HG03095 (cell line): Measurements from ENCODE around the gene SMOC1.

ENCODE experiments used
- ATAC-seq: cut with Tn5 transposase; IDR thresholded peaks from one replicate; pipeline ENCODE4 v1.9.1; 2021; ENCODE audit warnings: moderate library complexity; ENCODE audit not compliant: unreplicated experiment

SMOC1 gene

DNA sequence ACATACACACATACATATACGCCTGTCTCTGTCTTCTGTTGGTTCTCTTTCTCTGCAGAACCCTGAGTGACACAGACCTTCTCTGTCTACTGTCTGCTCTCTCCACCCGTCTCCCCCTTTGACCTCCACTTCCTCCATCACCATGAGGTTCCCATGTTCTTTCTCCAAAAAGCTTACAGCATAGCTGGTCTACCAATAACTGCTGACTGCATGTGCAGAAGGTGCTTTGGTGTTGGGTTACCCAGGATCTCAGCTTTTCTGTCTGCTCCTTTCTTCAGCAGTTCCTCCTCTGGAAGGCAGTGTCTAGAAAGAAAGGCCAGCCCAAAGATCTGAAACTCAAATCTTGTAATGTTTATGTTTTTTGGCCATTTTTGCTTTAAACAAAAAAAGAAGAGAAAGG is 125.6 kb downstream of the SMOC1 start:
- no peak for ATAC-seq

DNA sequence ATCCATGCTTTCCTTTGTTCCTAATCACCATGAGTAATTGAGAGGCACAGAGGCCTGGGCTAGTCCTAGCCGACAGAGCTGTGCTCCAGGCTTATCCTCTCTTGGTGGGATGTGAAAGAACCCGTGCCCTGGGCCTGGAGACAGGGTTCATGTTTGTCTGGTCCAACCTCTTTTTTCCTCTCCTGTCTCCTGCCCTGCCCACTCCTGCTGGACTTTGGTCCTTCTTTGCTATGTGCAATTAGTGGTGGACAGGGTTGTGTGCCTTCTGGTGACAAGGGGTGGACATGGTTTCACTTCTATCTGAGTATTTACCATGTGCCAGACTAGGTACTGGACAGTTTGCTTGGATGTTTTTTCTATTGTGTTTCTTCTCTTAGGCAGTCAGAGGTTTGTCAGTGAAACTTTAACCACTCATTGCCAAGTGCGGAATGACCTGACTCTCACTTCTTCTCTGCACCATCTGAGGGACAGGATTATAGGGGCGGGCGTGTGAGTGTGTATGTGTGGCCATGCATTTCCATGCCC is 126.1 kb downstream of the SMOC1 start:
- no peak for ATAC-seq

DNA sequence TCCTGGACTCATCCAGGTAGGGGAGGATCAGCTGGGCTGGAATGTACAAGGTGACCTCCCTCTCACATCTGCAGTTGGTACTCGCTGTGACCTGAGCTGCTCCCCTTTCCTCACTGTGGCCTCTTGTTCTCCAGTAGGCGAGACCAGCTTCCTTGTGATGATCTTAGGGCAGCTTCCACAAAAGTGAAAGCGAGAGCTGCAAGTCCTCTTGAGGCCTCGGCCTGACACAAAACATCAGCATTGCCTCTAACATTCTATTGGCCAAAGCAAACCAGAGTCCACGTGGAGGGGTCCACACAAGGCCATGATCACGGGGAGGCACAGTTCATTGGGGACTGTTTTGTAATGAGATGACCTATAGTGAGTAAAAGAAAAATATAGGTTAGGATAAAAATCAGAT is 127.5 kb downstream of the SMOC1 start:
- ATAC-seq = no peak

DNA sequence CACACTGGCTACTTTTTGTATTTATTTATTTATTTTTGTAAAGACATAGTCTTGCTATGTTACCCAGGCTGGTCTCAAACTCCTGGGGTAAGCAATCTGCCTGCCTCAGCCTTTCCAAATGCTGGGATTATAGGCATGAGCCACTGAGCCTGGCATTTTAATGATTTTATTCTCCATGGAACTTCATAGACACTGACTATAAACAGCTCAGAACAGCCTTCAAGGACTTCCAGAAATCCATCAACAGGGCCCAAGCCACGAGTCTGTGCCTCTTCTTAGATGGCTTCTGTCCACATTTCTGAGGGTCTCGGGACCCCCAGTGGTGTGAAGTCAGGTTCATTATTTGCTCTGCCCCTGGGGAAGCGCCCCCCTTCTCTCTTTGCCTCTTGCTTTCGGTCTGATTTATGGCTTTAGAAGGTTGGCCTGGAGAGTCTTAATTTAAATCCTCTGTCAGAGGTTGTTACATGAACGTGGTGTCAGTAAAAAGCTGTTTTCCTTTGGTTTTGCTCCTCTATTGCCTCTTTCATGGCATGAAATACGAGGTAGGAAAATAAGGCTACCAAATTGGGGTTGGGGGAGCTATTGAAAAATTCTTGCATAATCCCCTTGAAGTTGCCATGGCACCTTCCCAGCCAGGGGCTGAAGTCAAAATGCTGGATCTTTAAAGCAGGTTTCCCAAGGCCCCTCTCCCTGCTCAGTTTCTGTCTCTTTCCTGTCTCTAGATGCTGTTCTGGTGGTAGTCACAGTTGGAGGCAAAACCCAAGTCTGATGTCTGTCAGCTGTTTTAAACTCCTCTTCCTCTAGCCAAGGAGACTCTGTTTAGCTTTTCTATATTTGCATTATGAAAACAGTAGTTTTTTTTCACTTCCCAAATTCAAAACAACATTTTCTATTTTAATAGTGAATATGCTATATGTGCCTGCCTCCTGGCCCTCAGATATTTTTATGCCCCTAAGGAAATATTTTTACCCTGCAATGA is 129.4 kb downstream of the SMOC1 start:
- no peak for ATAC-seq

DNA sequence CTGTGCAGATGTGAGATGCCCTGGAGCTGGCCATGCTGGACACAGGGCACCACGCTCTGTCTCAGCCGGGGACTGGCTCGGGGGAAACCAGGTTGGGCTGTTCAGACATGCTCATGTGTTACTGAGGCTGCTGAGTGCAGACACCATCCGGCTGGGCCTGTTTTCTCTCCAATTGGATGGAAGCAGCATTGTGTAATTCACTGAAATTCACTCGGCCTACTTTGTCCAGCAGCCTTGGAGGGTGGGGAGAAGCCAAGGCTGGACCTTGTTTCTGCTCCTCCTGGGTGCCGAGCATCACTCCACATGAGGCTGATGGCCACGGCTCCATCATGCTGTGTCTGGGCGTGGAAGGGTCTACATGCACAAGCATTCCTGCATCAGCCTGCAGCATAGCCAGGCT is 130.7 kb downstream of the SMOC1 start:
- ATAC-seq = no peak

DNA sequence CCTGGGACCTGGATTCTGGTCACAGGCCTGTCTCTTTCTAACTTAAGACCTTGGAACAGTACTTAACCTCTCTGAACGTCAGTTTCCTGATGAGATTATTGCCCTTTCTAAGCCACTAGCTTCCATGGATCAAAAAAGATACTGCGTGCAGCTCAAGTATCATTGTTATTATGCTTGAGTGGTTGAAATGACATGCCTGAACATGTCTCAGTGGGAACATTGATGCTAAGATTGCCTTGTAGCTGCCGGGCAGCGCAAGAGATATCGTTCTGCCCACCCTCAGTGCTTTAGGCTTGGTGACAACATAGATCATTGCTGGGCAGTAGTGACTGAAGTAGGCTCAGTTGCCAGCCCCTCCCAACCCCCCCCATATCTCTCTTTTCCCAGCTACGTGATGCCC is 131.9 kb downstream of the SMOC1 start:
- ATAC-seq = no peak

DNA sequence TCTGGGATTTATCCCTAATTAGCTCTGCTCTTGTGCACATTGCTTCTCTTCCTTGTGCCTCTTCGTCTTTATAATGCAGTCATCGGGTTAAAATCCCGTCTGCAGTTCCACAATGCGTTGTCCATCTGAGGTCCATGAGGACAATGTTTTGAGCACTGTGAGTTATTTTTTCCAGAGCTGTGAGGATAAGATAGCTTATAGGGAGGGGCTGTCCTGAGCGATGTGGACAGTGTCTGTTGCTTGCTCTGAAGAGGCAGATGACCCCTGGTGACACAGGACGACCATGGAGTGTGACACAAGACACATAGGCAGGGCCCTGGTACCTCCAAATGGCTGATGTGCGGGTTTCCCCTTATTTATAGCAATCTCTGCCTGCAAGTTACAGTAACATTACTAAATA is 132.5 kb downstream of the SMOC1 start:
- no peak for ATAC-seq

DNA sequence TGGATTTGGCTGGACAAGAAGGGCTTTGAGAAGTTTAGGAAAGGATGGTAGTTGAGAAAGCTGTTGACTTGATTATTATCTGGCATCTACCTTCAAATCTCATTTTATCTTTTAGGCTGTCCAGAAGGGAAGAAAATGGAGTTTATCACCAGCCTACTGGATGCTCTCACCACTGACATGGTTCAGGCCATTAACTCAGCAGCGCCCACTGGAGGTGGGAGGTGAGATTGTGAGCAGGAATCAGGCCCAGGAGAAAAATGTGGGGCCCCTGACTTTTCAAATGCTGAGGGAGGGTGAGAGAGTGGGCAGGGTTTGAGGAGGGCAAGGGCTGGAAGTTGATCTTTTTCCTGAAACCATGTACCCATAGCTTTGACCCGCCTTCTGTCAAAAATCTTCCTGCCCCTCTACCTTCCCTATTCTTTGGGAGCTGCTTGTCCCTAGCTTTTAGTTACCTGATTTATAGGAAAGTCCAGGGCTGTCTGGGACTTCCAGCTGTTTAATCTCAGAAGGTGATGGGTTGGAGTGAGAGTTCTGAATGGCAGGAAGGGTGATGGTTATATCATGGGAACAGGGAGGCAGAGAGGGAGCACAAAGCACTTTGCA is 134.2 kb downstream of the SMOC1 start:
- ATAC-seq = no peak

DNA sequence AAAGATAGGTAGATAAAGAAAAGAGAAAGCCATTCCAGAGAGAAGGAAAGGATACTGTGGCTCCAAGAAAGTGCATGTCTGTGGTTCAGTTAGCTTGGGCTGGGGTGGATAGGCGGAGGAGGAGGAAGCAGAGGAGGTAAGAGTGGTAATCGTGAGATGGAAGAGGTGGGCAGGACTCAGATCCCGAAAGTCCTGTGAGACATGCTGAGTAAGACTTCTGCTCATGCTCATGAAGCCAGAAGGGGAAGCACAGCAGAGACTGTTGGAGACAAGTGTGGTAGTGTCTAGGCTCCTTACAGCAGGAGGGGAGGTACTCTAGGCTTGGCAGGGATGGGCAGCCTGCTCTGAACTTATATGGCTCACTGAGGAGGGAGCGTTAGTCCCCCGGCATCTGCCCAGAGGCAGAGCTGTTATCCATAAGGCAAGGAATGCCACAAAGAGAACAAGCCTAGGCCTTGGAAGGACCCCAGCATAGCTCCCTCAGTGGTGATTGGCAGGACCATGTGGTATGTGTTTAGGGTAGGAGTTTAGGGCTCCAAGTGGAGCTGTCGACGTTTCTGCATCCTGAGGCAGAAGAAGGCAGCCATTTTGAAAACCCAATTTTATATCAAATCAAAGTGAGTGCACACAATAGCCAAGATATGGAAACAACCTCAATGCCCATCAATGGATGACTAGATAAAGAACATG is 135.3 kb downstream of the SMOC1 start:
- ATAC-seq = no peak

DNA sequence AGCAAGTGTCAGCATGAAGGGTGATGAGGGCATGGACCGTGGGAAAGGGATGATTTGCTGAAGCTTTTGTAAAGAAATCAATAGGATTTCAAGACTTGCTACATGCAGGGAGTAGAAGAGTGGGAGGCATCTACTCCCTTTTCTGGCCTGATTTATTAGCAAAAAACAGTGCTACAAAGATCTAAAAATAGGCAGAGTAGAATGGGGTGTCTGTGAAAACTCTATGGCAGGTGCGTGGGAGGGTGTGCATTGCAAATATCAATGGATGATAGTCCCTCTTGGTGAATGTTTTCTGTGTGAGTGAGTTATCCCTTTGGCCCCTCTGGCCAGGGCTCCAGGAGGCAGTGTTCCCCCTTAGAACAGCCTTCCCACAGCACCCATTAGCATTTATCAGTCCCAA is 139.0 kb downstream of the SMOC1 start:
- no peak for ATAC-seq

DNA sequence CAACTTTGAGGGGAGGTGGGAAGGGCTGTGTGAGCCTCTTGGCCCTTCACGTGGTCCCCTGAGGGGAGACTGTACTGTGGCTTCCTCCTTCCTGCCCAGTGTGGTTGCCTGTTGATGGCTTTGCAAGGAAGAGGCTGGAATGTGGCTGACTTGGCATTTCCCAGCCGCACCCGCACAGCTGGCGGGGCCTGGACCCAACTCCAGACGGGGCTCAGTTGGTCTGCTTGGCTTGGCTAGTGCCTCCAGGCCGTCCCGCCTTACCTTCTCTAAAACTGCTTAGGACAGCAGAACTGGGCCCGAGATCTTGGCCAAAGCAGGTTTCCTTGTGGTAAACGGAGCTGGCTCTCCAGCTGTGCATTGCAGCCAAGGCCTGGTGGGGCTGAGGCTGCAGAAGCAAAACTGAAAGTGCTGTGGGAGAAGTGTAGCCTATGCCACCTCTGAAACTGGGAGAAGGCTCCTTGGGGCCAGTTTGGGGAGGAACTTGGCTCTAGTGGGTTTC is 139.5 kb downstream of the SMOC1 start:
- ATAC-seq = no peak

DNA sequence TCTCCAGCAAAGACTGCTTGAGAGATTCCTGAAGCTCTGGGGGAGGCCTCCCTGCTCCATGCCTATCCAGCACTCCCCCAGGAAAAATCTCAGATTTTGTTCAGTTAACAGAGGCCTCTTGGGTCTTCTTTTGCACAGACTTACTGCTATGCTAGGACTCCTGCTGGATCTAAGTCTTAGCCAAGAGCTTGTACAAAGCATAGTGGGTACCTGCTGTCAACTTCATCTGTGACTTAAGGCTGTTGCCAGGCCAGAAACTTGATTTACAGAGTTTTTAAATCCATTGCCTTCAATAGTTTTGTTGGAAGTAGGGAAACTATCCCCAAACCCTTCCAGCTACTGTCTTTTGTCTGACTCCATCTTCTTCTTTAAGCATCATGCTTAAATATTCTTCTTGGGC is 140.5 kb downstream of the SMOC1 start:
- ATAC-seq = no peak

DNA sequence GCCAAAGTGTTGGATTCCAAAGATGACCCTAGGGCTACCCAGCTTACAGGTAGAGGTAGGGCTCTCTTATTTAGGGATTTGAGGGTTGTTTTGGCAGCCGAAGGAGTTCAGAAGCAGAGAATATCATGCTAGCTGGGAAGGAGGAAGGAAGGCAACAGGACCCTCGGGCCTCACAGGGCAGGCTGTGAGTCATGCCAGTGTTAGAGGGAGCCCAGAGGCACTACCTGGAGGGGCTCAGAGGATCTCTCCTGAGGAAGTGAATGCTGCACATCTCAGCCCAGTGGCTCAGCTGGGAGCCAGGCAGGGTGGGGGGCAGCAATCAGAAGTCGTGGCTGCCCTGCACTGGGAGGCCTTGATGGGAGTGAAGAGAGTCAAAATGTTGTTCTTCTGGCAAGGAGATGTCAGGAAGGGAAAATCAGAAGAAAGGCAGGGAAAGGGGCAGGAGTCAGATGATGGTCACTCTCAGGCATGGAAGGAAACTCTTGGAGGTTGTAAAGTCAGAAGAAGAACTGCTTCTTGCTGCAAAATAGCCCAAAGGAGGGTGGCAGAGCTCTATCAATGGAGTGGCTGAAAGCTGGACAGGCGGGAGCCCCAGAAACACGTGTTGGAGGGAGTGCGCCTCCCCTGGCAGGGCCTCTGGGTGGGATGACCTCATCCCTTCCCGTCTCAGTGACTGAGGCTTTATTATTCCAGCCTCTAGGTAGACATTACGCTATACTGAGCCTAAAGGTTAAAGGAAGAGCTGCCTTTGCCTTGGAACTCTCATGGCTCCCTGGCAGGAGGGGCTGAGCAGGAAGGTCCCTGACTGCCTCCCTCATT is 141.3 kb downstream of the SMOC1 start:
- no peak for ATAC-seq

DNA sequence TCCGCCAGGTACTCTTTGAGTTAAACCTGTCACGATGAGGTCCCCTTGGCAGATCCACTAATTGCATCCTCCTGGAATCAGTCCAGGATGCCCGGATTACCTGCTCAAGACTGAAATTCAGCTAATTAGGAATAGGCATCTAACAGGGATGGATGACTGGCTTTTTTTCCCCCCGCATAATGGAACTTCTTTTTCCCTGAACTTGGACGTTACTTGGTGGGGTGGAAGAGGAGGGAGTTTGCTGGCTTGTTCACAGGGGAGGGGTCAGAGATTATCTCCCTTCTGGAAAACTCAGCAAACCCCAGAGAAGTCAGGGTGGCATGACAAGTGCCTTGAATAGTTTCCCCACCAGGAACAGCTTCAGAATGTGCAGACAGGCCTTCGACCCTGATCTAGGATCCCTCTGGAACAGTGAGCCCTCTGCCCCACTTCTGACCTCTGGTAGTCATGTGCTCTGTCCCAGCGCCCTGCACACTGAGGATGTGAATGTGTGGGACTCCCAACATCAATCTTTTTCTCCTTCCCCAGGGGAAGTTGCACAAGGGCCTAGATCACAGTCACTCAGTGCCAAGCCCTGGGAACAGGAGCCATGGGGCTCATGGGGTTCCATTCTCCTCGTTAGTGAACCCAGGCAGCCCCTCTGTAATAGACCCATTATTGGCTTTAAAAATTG is 142.5 kb downstream of the SMOC1 start:
- no peak for ATAC-seq

DNA sequence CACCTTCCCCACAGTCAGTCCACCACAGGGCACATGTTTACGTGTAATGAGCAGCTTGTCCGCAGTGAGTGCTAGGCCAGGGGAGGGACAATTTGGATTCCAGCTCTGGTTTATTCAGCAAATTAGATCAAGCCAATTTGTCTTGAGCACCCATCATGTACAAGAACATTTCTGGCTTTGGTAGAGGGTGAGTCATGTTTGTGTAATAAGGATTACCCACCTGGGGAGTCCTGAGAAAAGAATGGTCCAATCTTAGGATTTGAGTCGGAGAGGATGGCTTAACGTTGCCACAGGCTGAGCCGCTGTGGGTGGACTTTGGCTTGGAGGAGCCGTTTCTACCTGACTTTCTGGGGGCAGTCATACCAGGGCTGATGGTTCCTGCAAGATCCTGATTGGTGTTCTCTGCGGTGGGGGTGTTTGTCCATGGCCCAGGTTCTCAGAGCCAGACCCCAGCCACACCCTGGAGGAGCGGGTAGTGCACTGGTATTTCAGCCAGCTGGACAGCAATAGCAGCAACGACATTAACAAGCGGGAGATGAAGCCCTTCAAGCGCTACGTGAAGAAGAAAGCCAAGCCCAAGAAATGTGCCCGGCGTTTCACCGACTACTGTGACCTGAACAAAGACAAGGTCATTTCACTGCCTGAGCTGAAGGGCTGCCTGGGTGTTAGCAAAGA is 143.7 kb downstream of the SMOC1 start:
- no peak for ATAC-seq

DNA sequence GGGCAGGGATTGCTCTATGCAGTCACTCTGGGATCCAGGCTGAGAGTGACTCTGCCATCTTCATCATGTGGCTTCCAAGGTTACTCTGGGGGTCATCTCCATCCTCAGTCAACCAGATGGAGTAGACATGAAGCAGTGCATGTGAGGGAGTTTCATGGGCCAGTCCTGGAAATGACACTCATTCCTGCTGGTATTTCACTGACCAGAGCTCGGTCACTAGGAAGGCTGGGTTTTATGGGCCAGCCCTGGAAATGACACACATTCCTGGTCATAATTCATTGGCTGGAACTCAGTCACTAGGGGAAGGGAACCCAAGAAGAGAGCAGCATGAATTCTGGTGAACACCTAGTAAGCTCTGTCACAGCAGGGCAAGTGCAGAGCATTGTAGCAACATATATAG is 144.7 kb downstream of the SMOC1 start:
- no peak for ATAC-seq

DNA sequence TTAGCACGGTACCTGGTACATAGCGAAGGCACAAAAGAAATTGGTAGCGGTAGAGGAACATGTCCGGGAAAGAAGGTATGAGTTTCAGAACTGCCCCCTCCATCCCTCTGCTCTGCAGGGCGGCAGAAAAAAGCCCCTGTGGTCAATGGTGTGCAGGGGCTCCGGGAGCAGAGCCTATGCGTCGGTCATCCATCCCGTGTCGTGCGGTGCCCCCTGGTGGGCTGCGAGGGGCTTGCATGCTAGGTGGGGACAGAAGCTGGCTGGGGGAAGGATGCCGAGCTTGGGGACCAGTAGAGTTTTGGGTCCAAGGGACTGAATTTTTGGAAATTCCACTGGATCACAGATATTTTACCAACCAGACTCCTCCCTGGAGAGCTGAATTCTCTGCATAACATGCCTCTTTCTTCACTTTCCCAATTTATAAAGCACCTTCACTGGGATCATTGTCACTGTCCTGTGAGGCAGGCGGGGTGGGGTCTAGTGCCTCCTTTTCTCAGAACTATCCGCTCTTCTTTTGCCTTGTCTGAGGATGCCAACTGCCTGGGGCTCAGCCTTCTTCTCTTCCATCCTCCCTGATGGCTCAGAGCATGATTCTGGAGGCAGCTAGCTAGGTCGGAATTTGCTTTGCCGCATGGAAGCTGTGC is 148.7 kb downstream of the SMOC1 start:
- ATAC-seq = no peak

DNA sequence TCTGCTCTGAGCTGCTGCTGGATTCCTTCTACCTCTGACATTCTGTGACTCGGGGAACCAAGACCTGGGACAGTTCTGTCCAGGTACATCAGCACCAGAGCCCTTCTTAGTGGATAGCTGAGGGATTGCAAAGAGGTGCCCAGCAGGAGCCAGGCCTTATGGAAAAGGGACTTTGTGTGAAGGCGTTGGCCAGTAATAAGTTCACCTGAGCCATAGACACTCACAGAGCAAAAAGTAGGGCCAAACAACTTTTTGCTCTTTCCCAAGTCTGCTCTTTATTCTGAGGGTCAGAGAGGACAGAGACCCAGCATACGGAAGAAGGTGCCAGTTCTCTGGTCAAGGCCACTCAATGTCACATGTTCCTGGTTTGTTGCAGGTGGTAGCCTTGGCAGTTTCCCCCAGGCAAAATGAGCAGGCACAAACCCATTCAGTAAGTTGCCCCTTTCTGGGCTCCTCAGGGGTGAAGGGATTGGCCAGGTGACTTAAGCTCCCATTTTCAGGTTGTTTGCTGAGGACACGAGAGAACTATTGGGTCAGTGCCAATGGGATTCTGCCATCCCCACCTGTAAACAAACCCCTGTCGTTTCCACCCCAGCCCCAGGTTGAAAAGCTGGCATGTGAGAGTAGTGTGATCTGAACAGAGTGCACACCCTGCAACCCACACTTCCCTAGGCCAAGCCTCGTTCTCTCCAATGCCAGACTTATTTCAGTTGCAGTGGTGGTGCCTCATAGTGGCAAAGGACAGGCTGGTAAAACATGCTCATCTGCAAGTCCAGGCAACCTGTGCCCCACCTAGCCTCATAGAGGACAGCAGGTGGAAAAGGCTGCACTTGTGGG is 150.3 kb downstream of the SMOC1 start:
- ATAC-seq = no peak
